Measurements from ENCODE around the gene GMCL2.

The GMCL2 gene

DNA sequence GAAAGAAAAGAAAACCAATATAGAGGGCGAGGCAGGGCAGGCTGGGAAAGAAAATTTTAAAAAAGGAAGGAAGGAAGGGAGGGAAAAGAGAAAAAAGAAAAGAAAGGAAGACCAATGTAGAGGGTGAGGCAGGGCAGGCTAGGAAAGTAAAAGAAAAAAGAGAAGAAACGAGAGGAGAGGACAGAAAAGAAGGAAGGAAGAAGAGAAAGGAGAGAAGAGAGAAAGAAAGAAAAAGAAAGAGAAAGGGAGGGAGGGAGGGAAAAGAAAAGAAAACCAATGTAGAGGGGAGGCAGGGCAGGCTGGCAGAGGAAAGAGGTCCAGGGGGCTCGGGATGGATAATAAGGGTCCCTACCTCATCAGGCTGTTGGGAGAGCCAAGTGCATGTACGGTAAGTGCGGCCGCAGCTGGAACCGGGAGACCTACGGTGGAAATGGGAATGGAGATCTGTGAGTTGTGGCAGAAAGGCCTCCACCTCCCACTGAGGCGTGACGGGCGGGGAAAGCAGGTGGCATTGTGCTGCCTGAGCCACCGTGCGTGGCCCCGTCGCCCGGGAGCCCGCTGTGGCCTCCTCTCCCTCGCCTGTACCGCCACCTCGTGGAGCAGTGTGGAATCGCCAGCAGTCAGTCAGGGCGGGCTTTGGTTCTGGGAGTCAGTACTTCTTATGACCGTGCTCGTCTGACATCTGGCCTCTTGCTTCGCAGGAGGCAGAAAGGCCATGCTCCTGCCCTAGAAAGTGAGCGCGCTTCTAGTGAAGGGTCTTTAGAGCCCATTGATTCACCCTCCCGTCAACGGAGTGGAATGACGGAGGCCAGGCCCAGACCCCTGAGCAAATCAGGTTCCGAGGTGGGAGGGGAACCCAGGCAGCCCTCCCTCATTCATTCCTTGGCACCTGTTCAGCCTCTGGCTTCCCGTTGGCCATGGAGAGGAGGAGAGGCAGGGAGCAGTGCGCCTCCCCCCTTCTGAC, 23.1 kb downstream of the GMCL2 start:
- Histone ChIP-seq H3K79me2 (ENCODE audit: insufficient read depth, low read length) (no peaks in the 10 kb centered on the region), H3K4me2 (ENCODE audit: insufficient read depth, low read length) (peak overlapping the region; percentile 93), H3K9ac (ENCODE audit: low read depth, low read length) (peak overlapping the region; percentile 31; the same call in 1 of the 2 replicates), H2AFZ (ENCODE audit: low read depth, low read length) (peak overlapping the region; percentile 86), H4K20me1 (ENCODE audit: insufficient read depth, low read length) (no peaks in the 10 kb centered on the region), H3K4me1 (ENCODE audit: insufficient read depth, low read length) (peaks cover 10% of the 10 kb centered on the region), H3K4me3 (ENCODE audit: low read depth in 1 of 2, low read length in 2 of 2) (peak overlapping the region in 1 of 2 experiments; percentile 53; a peak in 2 of 4 replicates), H3K27ac (ENCODE audit: low read length) (no peak overlapping the region), H3K36me3 (ENCODE audit: insufficient read depth, low read length) (no peaks in the 10 kb centered on the region), H3K27me3 (ENCODE audit: insufficient read depth, low read length, poor library complexity) (peaks cover 6% of the 10 kb centered on the region), H3K9me3 (ENCODE audit: insufficient read depth, low read length, severe bottlenecking) (no peaks in the 10 kb centered on the region)
- DNase-seq (peak; percentile 86), ATAC-seq (ENCODE audit: insufficient read depth, low read depth) (peak; percentile 99)
- no peak for TF ChIP-seq EZH2 (IDR thresholded peaks at IDR 0.05; ENCODE audit: borderline replicate concordance, low read depth, low read length, severe bottlenecking)
- peak; percentile 100 for TF ChIP-seq CTCF (IDR thresholded peaks at IDR 0.05; ENCODE audit: borderline replicate concordance, extremely low read depth, low read length, poor library complexity, severe bottlenecking)

DNA sequence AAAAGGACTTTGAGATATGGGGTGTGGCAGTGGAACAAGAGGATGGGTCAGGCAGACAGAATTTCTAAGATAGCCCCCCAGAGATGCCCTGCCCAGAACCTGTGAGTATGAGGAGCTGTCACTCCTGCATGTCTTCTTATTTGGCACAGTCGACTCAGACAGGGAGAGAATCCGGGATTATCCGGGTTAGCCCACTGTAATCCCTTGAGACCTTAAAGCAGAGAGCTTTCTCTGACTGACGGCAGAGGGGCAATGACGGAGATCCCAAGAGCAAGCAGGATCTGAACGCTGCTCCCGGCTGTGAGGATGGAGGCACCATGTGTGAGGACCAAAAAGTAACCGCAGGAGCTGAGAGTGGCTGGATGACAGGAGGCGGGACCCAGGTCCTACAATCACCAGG, 24.7 kb downstream of the GMCL2 start:
- H4K20me1 ChIP-seq (ENCODE audit: insufficient read depth, low read length): no peaks in the 10 kb centered on the region
- DNase-seq (no peak), ATAC-seq (ENCODE audit: insufficient read depth, low read depth) (no peak)
- TF ChIP-seq EZH2 (IDR thresholded peaks at IDR 0.05; ENCODE audit: borderline replicate concordance, low read depth, low read length, severe bottlenecking): no peak
- H3K4me3 ChIP-seq (ENCODE audit: low read depth in 1 of 2, low read length in 2 of 2): no peak overlapping the region
- no peaks in the 10 kb centered on the region for H3K79me2 ChIP-seq (ENCODE audit: insufficient read depth, low read length)
- H3K36me3 ChIP-seq (ENCODE audit: insufficient read depth, low read length): no peaks in the 10 kb centered on the region
- no peak overlapping the region for H3K27ac ChIP-seq (ENCODE audit: low read length)
- H3K4me2 ChIP-seq (ENCODE audit: insufficient read depth, low read length): no peak overlapping the region
- no peaks in the 10 kb centered on the region for H3K9me3 ChIP-seq (ENCODE audit: insufficient read depth, low read length, severe bottlenecking)
- peaks cover 10% of the 10 kb centered on the region for H3K4me1 ChIP-seq (ENCODE audit: insufficient read depth, low read length)
- H3K27me3 ChIP-seq (ENCODE audit: insufficient read depth, low read length, poor library complexity): peaks cover 6% of the 10 kb centered on the region
- H2AFZ ChIP-seq (ENCODE audit: low read depth, low read length): no peak overlapping the region
- H3K9ac ChIP-seq (ENCODE audit: low read depth, low read length): no peak overlapping the region

GRCh38 chr5:178160176-178160575, 27.0 kb downstream of the GMCL2 start:
- DNase-seq: no peak
- no peak overlapping the region for H2AFZ ChIP-seq (ENCODE audit: low read depth, low read length)
- no peaks in the 10 kb centered on the region for H3K79me2 ChIP-seq (ENCODE audit: insufficient read depth, low read length)
- no peak for TF ChIP-seq CTCF (IDR thresholded peaks at IDR 0.05; ENCODE audit: borderline replicate concordance, extremely low read depth, low read length, poor library complexity, severe bottlenecking)
- no peak for TF ChIP-seq EZH2 (IDR thresholded peaks at IDR 0.05; ENCODE audit: borderline replicate concordance, low read depth, low read length, severe bottlenecking)
- no peak overlapping the region for H3K27ac ChIP-seq (ENCODE audit: low read length)
- no peak overlapping the region for H3K9ac ChIP-seq (ENCODE audit: low read depth, low read length)
- H3K4me1 ChIP-seq (ENCODE audit: insufficient read depth, low read length): peaks cover 10% of the 10 kb centered on the region
- H4K20me1 ChIP-seq (ENCODE audit: insufficient read depth, low read length): no peaks in the 10 kb centered on the region
- H3K27me3 ChIP-seq (ENCODE audit: insufficient read depth, low read length, poor library complexity): peaks cover 6% of the 10 kb centered on the region
- H3K36me3 ChIP-seq (ENCODE audit: insufficient read depth, low read length): no peaks in the 10 kb centered on the region
- H3K4me3 ChIP-seq (ENCODE audit: low read depth in 1 of 2, low read length in 2 of 2): no peak overlapping the region
- ATAC-seq (ENCODE audit: insufficient read depth, low read depth): no peak
- H3K4me2 ChIP-seq (ENCODE audit: insufficient read depth, low read length): no peak overlapping the region
- no peaks in the 10 kb centered on the region for H3K9me3 ChIP-seq (ENCODE audit: insufficient read depth, low read length, severe bottlenecking)

GRCh38 chr5:178155065-178155464, 32.1 kb downstream of the GMCL2 start:
- Histone ChIP-seq H3K79me2 (ENCODE audit: insufficient read depth, low read length) (peaks cover 20% of the 10 kb centered on the region), H2AFZ (ENCODE audit: low read depth, low read length) (no peak overlapping the region), H3K9me3 (ENCODE audit: insufficient read depth, low read length, severe bottlenecking) (no peaks in the 10 kb centered on the region), H3K9ac (ENCODE audit: low read depth, low read length) (no peak overlapping the region), H3K4me1 (ENCODE audit: insufficient read depth, low read length) (peaks cover 34% of the 10 kb centered on the region), H3K4me3 (ENCODE audit: low read depth in 1 of 2, low read length in 2 of 2) (no peak overlapping the region), H3K27me3 (ENCODE audit: insufficient read depth, low read length, poor library complexity) (no peaks in the 10 kb centered on the region), H4K20me1 (ENCODE audit: insufficient read depth, low read length) (peaks cover 18% of the 10 kb centered on the region; the same call in 1 of the 2 replicates), H3K27ac (ENCODE audit: low read length) (no peak overlapping the region), H3K36me3 (ENCODE audit: insufficient read depth, low read length) (peaks cover 28% of the 10 kb centered on the region), H3K4me2 (ENCODE audit: insufficient read depth, low read length) (no peak overlapping the region)
- DNase-seq (no peak), ATAC-seq (ENCODE audit: insufficient read depth, low read depth) (no peak)
- TF ChIP-seq CTCF (IDR thresholded peaks at IDR 0.05; ENCODE audit: borderline replicate concordance, extremely low read depth, low read length, poor library complexity, severe bottlenecking) (no peak), EZH2 (IDR thresholded peaks at IDR 0.05; ENCODE audit: borderline replicate concordance, low read depth, low read length, severe bottlenecking) (no peak)
